Mucosa of descending colon (tissue), 3 donors: Measurements from ENCODE around the gene AQP2. TPM values are rescaled to one million over a fixed set of nuclear protein-coding genes. Genes with fewer than 3 reads are reported as not detected.

Experiments used
- ATAC-seq: fragments of 200-7000 bp; cut with Tn5 transposase; one replicate; pipeline ENCODE4 v1.9.1; 2020; ENCODE audit warnings: mild to moderate bottlenecking, moderate library complexity
- DNase-seq, 3 donors: peaks; one replicate each; pipeline ENCODE4 v3.0.0-alpha.2; 2020
- H3K36me3 ChIP-seq: fragments of 200-600 bp; one replicate; pipeline ENCODE4 v1.8.0; 2021; ENCODE audit warnings: low read depth, mild to moderate bottlenecking
- H3K4me1 ChIP-seq: fragments of 200-600 bp; one replicate; pipeline ENCODE4 v1.8.0; 2021; ENCODE audit warnings: low read depth, mild to moderate bottlenecking
- H3K4me3 ChIP-seq: fragments of 200-600 bp; one replicate; pipeline ENCODE4 v1.8.0; 2021; ENCODE audit warnings: mild to moderate bottlenecking
- H3K9me3 ChIP-seq: fragments of 200-600 bp; one replicate; pipeline ENCODE4 v1.8.0; 2021; ENCODE audit warnings: mild to moderate bottlenecking
- CTCF ChIP-seq: fragments of 200-600 bp; IDR thresholded peaks from one replicate; pipeline ENCODE4 v1.8.0; 2022; ENCODE audit warnings: antibody characterized with exemption, mild to moderate bottlenecking
- intact Hi-C, 2 donors: fragments of 100-400 bp; cut with DNase I in 1 of 2; cut with micrococcal nuclease in 1 of 2; formaldehyde crosslinking; loops; one replicate each; pipeline versions ENCODE4 v1.11.0 to v1.11.1; 2022; cut with DNase I, micrococcal nuclease
- total RNA-seq, 3 donors: library from RNA; stranded (reverse); fragmentation: NEBNext Ultra II Directional in 2 of 3; extraction: Animal tissue kit (Norgen Biotek cat#: 25700) in 2 of 3; gene quantifications; one replicate each; pipeline versions ENCODE4 v1.2.1 to v1.2.4, GENCODE V29; 2021 to 2023
- donor health status: DM: no; HTN: no; CAD: no; lungs with moderate emphysema.
- donor health status: DM: no; HTN: no; CAD: no.
- donor health status: DM: no; HTN: yes; CAD: no.

AQP2 gene
- total RNA-seq, 3 donors from 2014 or later, result not detected

GRCh38 chr12:50005175-50005574, 54.6 kb downstream of the AQP2 start:
- no peaks in the 10 kb centered on the region for H3K9me3 ChIP-seq
- DNase-seq (no peak), ATAC-seq (no peak)
- no peaks in the 10 kb centered on the region for H3K4me1 ChIP-seq
- no peak overlapping the region for H3K4me3 ChIP-seq
- no peaks in the 10 kb centered on the region for H3K36me3 ChIP-seq
- intact Hi-C loops, result no loop called here
- TF ChIP-seq CTCF, result no peak

DNA sequence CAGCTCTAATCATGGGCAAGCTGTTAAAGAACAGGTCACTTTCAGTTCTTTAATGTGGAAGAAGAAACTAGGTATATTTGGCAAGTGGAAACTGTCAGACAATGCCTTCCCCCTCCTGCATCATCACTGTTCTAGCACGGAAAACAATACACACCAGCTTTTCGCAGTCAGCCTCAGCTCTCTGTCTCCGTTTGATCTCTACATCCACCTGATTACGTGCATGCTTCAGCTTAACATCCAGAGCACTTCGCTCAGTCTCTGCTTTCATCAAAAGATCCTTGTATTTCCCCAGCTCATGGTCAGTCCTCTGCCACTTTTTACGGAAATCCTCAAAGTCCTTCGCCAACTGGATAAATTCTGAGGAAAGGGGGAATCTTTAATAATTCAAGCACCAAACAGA, 55.7 kb downstream of the AQP2 start:
- no peaks in the 10 kb centered on the region for H3K4me1 ChIP-seq

GRCh38 chr12:50006754-50007442, 56.4 kb downstream of the AQP2 start:
- Histone ChIP-seq H3K9me3 (no peaks in the 10 kb centered on the region), H3K36me3 (no peaks in the 10 kb centered on the region), H3K4me1 (no peaks in the 10 kb centered on the region), H3K4me3 (no peak overlapping the region)
- peak; percentile 51 for ATAC-seq
- no peak for TF ChIP-seq CTCF
- no peak for DNase-seq
- intact Hi-C loops, result no loop called here

More for the DNA sequence above, 55.7 kb downstream of the AQP2 start:
- Histone ChIP-seq H3K9me3 (no peaks in the 10 kb centered on the region), H3K4me3 (no peak overlapping the region), H3K36me3 (no peaks in the 10 kb centered on the region)
- no peak for TF ChIP-seq CTCF
- ATAC-seq (no peak), DNase-seq (no peak)
- intact Hi-C loops, result no loop called here

Other genes starting within 250 kb of the AQP2 start
- 10 to 100 TPM in 1 of 3 donors, 1 to 10 TPM in 2; 4.2 to 13.4 (median 7.1) TPM for gene FMNL3, start 243.3 kb upstream of the AQP2 start, total RNA-seq
- 100 to 1,000 TPM; 614 to 954 (median 773) TPM for gene TMBIM6, start 209.2 kb upstream of the AQP2 start, total RNA-seq
- gene NCKAP5L, start 122.3 kb upstream of the AQP2 start, total RNA-seq, result 10 to 100 TPM in 1 of 3 donors, 1 to 10 TPM in 2; 2.5 to 17.7 (median 4.7) TPM
- 1 to 10 TPM; 3.0 to 5.0 (median 3.7) TPM for gene BCDIN3D, start 107.6 kb upstream of the AQP2 start, total RNA-seq
- 10 to 100 TPM in 1 of 3 donors, 1 to 10 TPM in 1, under 1 TPM in 1; 0.67 to 12.9 (median 2.5) TPM for gene FAIM2, start 46.8 kb upstream of the AQP2 start, total RNA-seq
- not detected for gene AQP5, start 11.1 kb downstream of the AQP2 start, total RNA-seq
- under 1 TPM in 1 of 3 donors, not detected in 2; 0.54 TPM for gene AQP6, start 22.2 kb downstream of the AQP2 start, total RNA-seq
- 10 to 100 TPM; 16.0 to 45.5 (median 34.4) TPM for gene RACGAP1, start 74.8 kb downstream of the AQP2 start, total RNA-seq
- 1 to 10 TPM in 2 of 3 donors, under 1 TPM in 1; 0.35 to 9.9 (median 1.7) TPM for gene ASIC1, start 106.9 kb downstream of the AQP2 start, total RNA-seq
- 10 to 100 TPM; 34.2 to 44.9 (median 38.9) TPM for gene SMARCD1, start 134.6 kb downstream of the AQP2 start, total RNA-seq
- 1 to 10 TPM; 1.7 to 4.1 (median 1.9) TPM for gene GPD1, start 153.3 kb downstream of the AQP2 start, total RNA-seq
- 10 to 100 TPM; 72.2 to 89.8 (median 74.9) TPM for gene COX14, start 161.5 kb downstream of the AQP2 start, total RNA-seq
- gene CERS5, start 216.6 kb downstream of the AQP2 start, total RNA-seq, result 10 to 100 TPM; 21.0 to 26.2 (median 23.0) TPM